ENCODE measurements around the gene RPL34. TPM values are rescaled to one million over a fixed set of nuclear protein-coding genes. Genes with fewer than 3 reads are reported as not detected.

The RPL34 gene
- total RNA-seq = 726 TPM
- long read RNA-seq, transcript RPL34-206 (2 exons, 629 nt) = minor isoform, 34 of 430 reads
- long read RNA-seq, transcript RPL34-202 (5 exons, 441 nt) = major isoform, 319 of 430 reads
- long read RNA-seq, partial matches to known transcripts = 67 of 430 reads
- long read RNA-seq, other reads (novel, unspliced or antisense) = 6 of 430 reads

- H3K4me3 ChIP-seq = peak within 1 kb of the TSS; percentile 88
- H3K4me1 ChIP-seq = peaks cover 60% of the 10 kb centered on the region
- H3K27me3 ChIP-seq (ENCODE audit: low read depth) = no peaks in the 10 kb centered on the region
- H3K36me3 ChIP-seq = peaks cover 40% of the 10 kb centered on the region
- intact Hi-C loops (cut with micrococcal nuclease) = no loop called here
- peak; percentile 95 for DNase-seq
- peak within 1 kb of the TSS; percentile 85 for H3K27ac ChIP-seq (replicated peaks)
- peaks cover 17% of the 10 kb centered on the region for H3K9me3 ChIP-seq (replicated peaks)
- TF ChIP-seq, protein P1, sequence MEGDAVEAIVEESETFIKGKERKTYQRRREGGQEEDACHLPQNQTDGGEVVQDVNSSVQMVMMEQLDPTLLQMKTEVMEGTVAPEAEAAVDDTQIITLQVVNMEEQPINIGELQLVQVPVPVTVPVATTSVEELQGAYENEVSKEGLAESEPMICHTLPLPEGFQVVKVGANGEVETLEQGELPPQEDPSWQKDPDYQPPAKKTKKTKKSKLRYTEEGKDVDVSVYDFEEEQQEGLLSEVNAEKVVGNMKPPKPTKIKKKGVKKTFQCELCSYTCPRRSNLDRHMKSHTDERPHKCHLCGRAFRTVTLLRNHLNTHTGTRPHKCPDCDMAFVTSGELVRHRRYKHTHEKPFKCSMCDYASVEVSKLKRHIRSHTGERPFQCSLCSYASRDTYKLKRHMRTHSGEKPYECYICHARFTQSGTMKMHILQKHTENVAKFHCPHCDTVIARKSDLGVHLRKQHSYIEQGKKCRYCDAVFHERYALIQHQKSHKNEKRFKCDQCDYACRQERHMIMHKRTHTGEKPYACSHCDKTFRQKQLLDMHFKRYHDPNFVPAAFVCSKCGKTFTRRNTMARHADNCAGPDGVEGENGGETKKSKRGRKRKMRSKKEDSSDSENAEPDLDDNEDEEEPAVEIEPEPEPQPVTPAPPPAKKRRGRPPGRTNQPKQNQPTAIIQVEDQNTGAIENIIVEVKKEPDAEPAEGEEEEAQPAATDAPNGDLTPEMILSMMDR (IDR thresholded peaks at IDR 0.05; ENCODE audit: borderline replicate concordance) = no peak
Measured at GRCh38 chr4:108620101-108620932, at the start of gene RPL34. Gene RPL34, plus strand, starts transcription at chr4:108620576. Its CDS starts 1,384 bp downstream, at chr4:108621960.

GRCh38 chr4:108570993-108571569 lies 49.3 kb upstream of the RPL34 start:
- Histone ChIP-seq H3K36me3 (no peaks in the 10 kb centered on the region), H3K27ac (replicated peaks) (no peak overlapping the region), H3K4me3 (no peak overlapping the region), H3K27me3 (ENCODE audit: low read depth) (no peaks in the 10 kb centered on the region), H3K4me1 (peaks cover 4% of the 10 kb centered on the region), H3K9me3 (replicated peaks) (no peaks in the 10 kb centered on the region)
- TF ChIP-seq, protein P1 (IDR thresholded peaks at IDR 0.05; ENCODE audit: borderline replicate concordance) = no peak
- intact Hi-C loops (cut with micrococcal nuclease) = loop anchor here (10.0 kb wide), 1 partner anchor 556 kb away; no protein-coding TSS in a partner anchor
- DNase-seq = no peak

- Histone ChIP-seq H3K27me3 (ENCODE audit: low read depth) (no peaks in the 10 kb centered on the region), H3K9me3 (replicated peaks) (no peaks in the 10 kb centered on the region), H3K36me3 (no peaks in the 10 kb centered on the region), H3K4me1 (peaks cover 4% of the 10 kb centered on the region), H3K4me3 (no peak overlapping the region), H3K27ac (replicated peaks) (no peak overlapping the region)
- intact Hi-C loops (cut with micrococcal nuclease) = loop anchor here (10.0 kb wide), 1 partner anchor 560 kb away; no protein-coding TSS in a partner anchor
- no peak for DNase-seq
- TF ChIP-seq, protein P1 (IDR thresholded peaks at IDR 0.05; ENCODE audit: borderline replicate concordance) = no peak
Measured at GRCh38 chr4:108574402-108574801, 46.0 kb upstream of the RPL34 start.

DNA sequence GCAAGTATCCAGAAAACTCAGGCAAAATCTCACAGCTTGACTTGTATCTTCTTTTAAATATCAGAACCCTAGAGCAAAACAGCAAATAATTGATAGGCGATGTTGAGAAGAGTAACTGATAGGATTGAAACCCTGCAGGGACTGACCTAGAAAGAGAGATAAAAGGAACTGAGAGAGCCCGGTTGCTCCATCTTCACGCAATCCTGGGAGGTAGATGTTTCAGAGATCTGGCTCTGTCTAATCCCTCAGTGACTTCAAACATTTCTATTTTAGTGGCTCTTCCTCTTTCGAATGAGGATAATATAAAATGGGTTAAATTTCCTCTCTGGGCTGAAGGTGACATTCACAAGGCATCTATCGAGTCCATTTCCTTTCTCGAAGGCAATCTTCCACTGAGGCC lies 39.3 kb upstream of the RPL34 start:
- no peak overlapping the region for H3K4me3 ChIP-seq
- H3K36me3 ChIP-seq = no peaks in the 10 kb centered on the region
- TF ChIP-seq, protein P1 (IDR thresholded peaks at IDR 0.05; ENCODE audit: borderline replicate concordance) = no peak
- intact Hi-C loops (cut with micrococcal nuclease) = no loop called here
- no peak for DNase-seq
- H3K4me1 ChIP-seq = no peaks in the 10 kb centered on the region
- no peaks in the 10 kb centered on the region for H3K27me3 ChIP-seq (ENCODE audit: low read depth)
- no peaks in the 10 kb centered on the region for H3K9me3 ChIP-seq (replicated peaks)
- H3K27ac ChIP-seq (replicated peaks) = no peak overlapping the region

- H3K27me3 ChIP-seq (ENCODE audit: low read depth) = no peaks in the 10 kb centered on the region
Measured at GRCh38 chr4:108586778-108587177, 33.6 kb upstream of the RPL34 start.

More at GRCh38 chr4:108586778-108587177, 33.6 kb upstream of the RPL34 start:
- Histone ChIP-seq H3K27ac (replicated peaks) (no peak overlapping the region), H3K36me3 (no peaks in the 10 kb centered on the region), H3K4me1 (no peaks in the 10 kb centered on the region), H3K9me3 (replicated peaks) (no peaks in the 10 kb centered on the region), H3K4me3 (no peak overlapping the region)
- no peak for DNase-seq
- TF ChIP-seq, protein P1 (IDR thresholded peaks at IDR 0.05; ENCODE audit: borderline replicate concordance) = no peak
- intact Hi-C loops (cut with micrococcal nuclease) = no loop called here
